Hindlimb muscle (tissue), 1 donor: ENCODE results near the gene EI24. TPM values are rescaled to one million over a fixed set of nuclear protein-coding genes. Genes with fewer than 3 reads are reported as not detected.

ENCODE experiments used
- DNase-seq: peaks from one replicate; pipeline ENCODE4 v3.0.0-alpha.2; 2013
- polyA plus RNA-seq: library from polyadenylated mRNA; unstranded; fragments of 120-200 nt; gene quantifications from one replicate; pipeline ENCODE4 v1.2.1, GENCODE V29; 2013; ENCODE audit not compliant: insufficient read length

EI24 gene
- polyA plus RNA-seq, 1 donor = 56.3 TPM

DNA sequence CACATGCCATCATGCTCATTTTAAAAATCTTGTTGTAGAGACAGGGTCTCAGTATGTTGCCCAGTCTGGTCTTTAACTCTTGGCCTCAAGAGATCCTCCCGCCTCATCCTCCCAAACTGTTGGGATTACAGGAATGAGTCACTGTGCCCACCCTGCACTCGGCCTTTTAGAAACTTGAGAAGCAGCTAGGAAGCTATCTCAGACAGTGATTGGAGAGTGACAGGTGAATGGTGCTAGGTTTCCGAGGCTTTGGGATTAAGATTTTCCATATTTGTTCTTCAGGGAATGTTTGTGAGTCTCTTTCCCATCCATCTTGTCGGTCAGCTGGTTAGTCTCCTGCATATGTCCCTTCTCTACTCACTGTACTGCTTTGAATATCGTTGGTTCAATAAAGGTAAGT, 10.5 kb downstream of the EI24 start:
- no peak for DNase-seq

DNA sequence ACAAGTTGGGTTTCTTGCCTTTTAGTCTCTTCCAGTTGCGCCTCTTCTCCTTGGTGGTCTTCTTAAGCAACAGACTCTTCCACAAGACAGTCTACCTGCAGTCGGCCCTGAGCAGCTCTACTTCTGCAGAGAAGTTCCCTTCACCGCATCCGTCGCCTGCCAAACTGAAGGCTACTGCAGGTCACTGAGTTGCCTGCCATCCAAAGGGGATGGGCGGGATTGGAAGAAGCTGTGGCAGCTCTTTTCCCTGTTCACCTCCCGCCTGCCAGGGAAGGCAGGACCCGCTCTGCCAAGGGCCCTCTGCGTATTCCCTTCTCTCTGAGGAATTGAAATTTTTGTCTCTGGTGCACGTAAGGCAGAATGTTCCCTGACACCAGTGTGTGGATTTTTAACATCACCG, 14.2 kb downstream of the EI24 start:
- no peak for DNase-seq

DNA sequence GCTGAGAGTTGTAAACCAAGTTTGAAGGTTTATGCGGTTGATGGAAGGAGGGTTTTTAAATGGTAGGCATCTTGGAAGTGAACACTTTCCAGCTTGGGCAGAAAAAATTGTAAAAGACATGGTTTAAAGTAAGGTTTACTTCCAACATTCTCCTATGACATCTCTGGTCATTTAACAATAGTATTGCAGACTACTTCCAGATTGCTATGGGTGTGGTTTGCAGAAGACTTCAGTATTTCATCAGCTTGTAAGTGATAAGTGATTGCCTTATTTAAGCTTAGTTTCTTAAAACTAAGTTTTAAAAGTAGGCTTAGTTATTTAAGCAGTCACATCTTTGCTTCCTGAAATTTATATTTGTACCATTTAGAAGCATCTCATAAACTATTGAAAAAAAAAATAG, 16.2 kb downstream of the EI24 start:
- no peak for DNase-seq

DNA sequence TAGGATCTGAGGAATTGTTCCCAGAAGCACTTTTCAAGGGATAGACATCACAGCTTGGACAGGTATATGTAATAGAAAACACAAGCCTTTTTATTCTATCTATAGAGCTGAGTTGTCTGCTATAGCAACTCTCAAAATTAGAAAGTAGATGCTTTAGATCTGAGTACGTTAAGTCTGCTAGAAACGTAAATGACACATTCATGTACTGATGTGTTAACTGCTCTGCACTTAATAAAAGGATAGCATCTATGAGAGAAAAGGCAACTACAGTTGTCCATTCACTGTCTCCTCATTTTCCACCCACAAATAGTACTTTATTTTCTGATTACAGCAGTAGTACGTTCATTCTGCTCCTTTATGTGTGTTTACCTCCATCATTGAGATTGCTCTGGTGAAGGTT, 17.3 kb downstream of the EI24 start:
- no peak for DNase-seq

DNA sequence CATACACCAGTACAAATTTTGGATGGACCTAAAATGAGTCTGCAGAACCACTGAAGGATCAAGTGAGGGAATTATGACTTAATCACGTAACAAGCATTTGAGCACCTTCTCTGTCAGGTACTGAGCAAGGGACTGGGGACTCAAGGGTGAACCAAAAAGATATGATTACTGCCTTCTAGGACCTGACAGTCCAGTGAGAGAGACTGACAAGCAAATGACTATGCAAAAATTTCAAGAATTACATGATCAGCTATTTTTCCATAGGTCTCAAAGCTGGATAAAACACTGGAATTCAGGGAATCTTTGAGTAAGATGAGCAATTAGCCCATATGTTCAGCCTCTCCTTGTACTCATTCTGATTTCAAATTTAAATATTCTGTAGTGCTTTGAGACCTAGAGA, 18.2 kb downstream of the EI24 start:
- DNase-seq = no peak

DNA sequence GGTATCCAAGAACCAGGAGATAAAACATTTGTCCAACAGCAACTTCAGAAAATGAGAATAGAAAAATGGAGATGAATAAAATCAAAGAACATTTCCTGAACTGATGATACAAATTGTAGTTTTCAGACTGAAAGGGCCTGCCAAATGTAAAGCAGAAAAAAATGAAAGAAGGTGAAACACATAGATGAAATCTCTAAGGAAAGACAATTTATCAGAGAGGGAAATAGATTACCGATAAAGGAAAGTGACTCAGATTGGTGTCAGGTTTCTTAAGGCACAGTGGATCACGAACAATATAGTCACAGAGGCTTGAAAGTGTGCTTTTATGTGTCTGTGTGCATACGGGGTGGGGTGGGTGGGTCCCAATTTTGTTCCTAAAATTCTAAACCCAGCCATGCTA, 19.2 kb downstream of the EI24 start:
- DNase-seq = no peak

DNA sequence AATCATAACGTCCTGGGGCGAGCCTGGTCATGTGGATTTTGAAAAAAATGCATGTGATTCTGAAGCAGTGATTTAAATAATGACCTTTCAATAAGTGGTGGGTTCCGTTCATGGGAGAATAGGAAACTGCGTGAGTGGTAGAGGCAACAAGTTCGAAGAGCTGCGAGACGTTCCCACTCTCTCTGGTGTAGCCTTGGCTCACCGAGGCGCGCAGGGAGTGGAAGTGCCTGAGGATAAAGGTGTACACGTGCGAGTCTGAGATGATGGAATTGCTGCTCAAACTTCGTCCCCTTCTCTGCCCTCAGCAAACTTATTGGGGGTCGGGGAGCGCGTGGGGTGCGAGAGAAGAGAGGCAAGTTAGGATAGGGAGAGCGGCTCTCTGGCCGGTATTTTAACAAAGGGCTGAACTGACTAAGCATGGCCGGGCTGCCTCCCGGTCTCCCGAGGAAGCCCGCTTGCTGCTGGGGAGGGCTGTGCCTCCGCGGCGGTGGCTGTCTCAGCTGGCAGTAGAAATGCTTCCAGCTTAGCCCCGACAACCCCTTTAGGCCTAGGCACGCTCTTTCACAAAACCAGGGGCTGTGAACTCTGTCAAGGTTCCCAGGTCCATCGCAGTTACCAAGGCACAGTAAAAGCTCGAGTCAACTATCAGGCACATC, 22.5 kb downstream of the EI24 start:
- DNase-seq = no peak

DNA sequence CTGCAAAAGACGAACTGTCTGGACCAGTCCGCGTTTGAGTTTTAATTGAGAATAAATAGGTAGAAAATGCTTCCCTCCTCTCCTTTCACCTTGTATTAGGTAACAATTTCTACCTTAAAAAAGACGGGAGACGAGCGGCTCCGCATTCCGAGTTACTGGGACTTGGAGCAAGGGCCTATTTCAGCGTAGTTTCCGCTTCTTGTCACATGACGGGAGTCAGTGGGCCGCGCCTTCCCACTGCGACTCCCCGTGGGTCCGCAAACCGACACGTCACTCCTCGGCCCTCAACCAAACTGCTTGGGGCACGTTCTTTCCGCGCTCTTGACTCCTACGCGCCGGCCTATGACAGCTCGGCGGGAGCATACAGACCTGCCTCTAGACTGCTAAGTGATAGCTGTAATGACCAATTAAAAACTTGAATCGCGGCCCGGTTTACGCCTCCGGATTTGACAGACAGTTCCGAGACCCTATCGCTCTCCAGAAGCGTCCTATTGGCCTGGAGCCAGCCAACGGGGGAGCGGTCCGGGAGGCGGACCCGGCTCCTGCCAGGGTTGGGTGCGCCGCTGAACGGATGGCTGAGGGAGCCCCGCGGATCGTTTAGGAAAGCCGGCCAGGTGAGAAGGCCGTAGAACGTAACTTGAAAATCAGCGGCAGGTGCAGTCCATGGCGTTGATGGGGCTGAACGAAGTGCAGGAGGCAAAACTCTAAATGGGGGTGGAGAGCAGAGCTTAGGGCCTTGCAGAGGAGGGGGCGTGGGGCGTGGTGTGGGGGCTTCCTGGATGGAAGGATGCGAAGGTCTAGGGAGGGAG, 23.2 kb downstream of the EI24 start, which contains the start of gene STT3A:
TSS of gene STT3A (plus strand) at position 548 of the 809 bp plus-strand sequence. CDS start 3,064 bp downstream, outside the sequence.
- DNase-seq = peak; percentile 100

DNA sequence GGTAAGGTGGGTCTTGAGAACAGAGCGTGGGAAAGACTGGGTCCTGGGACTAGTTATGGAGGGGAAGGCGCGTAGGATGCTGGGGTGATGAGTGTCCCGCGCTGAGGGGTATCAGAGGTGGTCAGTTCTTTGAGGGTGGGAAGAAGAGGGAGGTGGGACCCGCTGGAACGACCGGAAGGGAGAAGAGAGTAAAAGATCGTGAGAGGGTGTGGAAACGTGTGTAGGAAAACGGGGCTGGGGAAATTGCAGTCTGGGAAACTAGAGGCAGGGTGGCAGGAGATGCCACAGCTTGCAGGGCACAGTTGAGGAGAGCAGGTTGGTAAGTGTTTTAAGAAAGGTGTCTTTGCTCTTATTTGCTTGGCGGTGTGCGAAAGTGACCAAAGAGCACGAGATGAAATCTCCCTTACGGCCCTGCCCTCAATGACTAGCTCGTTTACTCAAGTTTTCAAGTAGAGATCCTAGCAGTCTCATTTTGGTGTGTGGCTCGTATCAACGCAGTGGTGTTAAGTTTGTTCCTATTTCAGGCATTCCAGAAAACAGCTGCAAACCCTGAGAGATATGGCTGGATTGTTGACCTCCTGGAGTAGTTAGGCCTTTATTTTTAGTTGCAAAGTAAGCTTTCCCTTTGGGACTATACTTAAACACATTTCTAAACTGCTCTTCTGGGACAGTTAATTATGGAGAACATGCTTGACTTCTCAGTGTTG, 24.0 kb downstream of the EI24 start:
- DNase-seq = no peak

DNA sequence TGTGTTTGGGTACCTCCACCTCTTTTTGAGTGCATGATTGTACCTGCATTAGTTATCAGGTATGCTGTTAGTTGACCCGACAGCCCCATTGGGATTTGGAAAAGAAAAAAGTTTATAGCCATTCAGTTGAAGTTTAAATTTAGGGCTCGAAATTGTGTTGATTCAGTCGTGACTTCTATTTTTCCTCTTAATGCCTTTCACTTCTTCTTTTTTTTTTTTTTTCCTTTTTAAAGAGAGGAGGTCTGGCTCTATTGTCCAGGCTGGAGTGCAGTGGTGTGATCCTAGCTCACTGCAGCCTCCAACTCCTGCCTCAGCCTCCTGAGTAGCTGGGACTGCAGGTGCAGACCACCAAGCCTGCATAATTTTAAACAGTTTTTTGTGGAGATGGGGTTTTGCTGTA, 25.7 kb downstream of the EI24 start:
- DNase-seq = no peak

DNA sequence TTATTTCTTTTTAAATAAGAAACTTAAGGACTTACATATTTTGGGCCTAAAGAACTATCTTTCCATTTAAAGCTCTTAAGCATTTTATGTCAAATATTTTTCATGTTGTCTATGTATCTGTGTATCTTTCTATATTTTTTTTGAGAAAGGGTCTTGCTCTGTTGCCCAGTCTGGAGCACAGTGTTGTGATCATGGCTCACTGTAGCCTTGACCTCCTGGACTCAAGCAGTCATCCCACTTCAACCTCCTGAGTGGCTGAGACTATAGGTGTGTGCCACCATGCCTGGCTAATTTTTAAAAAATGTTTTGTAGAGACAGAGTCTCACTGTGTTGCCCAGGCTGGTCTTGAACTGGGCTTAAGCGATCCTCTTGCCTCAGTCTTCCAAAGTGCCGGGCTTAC, 31.4 kb downstream of the EI24 start:
- DNase-seq = no peak

DNA sequence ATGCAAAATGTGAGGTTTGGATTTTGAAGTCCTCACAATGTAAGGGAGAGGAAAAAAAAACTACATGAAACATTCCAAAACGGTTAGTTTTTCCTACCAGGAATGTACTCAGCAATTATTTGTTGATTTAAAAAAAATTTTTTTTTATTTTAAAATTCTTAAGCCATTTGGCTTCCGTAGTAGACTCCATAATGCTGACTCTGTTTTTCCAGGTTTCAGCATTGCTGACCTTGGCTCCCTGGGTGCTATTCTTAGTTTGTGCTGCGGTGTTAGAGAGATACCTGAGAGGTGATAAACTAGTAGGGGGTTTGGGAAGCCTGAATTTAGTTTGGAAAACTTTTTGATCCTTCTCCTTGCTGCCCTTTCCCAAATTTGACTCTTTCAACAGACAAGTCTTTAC, 33.9 kb downstream of the EI24 start:
- DNase-seq = no peak

DNA sequence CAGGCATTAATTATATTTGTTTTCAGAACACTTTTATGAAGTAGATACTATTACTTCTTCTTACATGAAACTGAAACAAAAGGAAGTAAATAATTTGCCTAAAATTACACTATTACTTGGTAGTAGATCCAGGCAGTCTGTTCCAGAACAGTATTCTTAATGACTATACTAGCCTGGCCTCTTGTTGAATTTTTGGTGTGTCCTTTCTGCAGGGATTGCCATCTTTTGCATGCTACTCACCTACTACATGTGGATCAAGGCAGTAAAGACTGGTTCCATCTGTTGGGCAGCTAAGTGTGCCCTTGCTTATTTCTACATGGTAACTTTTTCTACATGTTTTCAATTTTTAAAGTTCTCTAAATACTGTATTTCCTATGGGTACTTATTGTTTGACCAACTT, 36.1 kb downstream of the EI24 start:
- DNase-seq = no peak

DNA sequence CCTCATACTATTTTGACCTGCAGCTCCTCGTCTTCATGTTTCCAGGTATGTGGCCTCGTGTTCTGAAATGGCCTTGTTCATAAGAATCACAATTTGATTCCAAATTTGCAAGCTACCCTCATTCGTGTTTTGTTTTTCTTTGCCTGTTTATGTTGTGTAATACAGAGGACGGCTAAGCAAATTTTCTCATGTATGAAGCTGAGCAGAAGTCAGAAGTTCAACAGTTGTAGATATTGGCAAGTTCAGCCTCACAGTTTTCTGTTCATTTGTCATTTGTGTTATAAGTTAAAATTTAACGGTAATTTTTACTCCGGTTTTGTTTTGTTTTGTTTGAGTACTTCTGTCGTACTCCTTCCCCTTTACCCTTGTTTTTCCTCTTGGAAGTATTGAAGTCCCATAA, 40.3 kb downstream of the EI24 start:
- DNase-seq = no peak

DNA sequence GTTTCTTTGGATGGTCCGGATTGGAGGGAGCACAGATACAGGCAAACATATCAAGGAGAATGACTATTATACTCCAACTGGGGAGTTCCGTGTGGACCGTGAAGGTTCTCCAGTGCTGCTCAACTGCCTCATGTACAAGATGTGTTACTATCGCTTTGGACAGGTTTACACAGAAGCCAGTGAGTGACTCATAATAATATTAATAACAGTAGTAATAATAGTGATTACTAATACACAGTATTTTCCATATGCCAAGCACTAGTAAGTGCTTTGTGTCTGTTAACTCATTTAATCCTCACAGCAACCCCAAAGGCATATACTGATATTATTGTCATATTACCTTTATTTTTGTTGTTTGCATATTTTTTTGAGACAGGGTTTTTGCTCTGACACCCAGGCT, 49.1 kb downstream of the EI24 start:
- no peak for DNase-seq

DNA sequence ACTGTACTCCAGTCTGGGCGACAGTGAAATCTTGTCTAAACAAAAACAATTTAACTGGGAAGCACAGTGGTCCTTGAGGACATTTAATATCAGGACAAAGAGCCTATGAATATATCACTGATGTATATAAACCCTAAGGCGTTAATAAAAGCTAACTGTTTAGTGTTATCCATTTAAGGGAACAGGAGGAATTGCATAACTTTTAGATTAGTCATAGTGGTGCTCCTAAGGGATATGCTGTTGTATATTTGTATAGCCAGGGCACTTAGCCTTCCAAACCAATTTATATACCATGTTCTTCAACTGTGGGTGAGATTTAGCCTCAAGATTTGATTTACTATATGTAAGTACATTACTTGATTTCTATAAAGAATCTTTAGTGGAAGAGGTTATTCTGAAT, 52.7 kb downstream of the EI24 start:
- no peak for DNase-seq

DNA sequence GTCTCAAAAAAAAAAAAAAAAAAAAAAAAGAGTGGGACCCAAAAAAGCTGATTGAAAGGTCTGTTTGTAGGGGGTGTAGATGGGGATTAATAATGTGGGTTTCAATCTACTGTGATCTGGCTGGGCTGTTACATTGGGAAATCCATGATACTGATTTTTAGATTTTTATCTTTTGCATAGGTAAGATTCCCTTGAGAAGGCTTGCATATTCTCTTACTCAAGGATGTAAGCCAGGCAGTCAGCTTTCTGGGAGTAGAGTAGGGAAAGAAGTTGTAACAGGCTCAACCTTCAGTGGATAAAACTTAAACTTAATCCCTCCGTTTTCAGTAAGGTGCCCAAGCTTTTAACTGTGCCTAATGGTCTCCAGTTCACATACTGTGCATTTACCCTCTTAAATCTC, 53.8 kb downstream of the EI24 start:
- no peak for DNase-seq

DNA sequence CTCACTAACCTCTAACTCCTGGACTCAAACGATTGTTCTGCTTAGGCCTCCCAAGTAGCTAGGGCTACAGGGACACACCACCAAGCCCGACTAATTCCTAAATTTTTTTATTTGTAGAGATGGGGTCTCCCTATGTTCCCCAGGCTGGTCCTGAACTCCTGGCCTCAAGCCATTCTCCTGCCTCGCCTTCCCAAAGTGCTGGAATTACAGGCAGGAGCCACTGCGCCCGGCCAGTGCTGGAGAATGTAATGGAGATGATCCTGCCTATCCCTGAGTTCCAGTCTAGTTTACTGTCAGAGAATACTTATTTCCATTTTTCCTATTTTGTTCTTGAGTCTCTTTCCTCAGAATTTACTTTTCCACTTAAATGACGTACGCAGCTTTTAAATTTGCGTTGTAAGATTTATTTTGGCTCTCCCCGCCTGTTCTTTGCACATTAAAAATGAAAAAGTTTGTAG, 55.5 kb downstream of the EI24 start, which contains the start of gene CHEK1:
TSS of gene CHEK1 (plus strand) at position 408 of the 458 bp plus-strand sequence. CDS start 1,606 bp downstream, outside the sequence.
- no peak for DNase-seq

DNA sequence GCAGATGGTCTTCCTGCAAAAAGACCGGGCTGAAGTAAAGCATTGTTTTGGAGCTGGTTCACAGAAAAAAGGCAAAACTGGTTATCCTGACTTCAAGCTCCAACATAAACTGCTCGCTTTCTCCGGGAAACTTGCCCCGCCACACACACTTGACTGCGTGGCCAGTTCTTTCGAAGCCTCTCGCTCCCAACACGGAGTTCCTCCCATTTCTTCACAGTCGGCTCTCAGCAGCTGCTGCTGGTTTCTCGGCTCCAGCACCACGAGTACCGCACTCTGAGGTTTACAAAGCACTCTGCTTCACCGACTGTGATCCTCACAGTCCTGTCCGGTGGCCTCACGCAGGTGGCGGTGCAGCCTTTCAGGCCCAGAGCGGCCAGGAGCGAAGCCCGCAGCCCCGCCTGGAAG, 56.0 kb downstream of the EI24 start:
- no peak for DNase-seq

DNA sequence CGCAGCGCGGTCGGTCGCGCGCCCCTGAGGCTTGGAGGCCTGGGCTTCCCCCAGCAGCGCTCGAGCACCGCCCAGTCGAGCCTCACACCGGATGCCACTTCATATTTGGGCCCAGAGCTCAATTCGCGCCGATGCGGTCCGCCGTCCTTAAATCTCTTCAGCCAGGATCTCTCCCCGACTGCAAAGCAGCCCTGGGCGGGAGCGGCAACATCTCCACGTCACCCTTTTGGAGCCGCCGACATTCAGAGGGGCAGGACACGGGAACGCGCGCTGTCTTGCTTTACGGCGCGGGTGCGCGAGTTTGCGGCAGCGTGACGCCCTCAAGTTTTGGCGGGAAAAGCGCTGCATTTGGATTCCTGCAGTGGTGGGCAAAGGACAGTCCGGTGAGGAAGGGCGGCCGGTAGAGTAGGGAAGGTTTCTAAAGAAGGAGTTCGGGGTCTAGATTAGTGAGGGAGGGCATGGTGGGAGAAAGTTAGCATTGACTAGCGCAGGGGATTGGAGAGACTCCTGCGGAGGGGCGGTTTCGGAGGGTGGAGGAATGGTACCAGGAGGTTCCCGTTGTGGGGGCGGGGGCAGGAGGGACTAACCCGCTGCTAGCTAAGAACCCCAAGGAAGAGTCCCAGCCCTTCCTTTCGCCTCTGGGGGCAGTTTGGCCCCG, 56.5 kb downstream of the EI24 start:
- peak; percentile 92 for DNase-seq

DNA sequence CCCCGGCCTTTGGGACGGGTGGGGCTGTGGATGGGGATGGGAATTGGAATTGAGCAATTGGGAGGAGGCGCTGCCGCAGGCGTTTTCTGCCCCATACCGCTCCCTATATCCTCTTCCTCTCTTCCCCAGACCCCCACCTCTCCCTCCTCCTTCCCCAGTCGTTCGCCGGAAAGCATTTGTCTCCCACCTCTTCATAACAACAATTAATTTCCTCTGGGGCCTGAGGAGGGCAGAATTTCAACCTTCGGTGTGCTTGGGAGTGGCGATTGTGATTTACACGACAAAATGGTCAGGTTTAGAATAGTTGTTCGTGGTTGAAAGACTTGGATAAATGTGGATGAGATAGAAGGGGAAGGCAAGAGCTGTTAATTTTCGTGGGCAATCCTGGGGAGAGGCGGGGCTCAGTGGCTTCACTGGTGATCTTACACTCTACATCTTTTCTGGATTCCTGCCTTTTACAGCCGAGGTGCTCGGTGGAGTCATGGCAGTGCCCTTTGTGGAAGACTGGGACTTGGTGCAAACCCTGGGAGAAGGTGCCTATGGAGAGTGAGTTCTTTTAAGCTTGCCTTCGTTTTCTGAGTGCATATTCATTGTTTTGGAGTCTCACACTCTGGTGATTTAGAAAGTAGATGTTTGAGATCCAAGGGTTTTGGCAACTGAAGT, 57.1 kb downstream of the EI24 start:
- DNase-seq = no peak

DNA sequence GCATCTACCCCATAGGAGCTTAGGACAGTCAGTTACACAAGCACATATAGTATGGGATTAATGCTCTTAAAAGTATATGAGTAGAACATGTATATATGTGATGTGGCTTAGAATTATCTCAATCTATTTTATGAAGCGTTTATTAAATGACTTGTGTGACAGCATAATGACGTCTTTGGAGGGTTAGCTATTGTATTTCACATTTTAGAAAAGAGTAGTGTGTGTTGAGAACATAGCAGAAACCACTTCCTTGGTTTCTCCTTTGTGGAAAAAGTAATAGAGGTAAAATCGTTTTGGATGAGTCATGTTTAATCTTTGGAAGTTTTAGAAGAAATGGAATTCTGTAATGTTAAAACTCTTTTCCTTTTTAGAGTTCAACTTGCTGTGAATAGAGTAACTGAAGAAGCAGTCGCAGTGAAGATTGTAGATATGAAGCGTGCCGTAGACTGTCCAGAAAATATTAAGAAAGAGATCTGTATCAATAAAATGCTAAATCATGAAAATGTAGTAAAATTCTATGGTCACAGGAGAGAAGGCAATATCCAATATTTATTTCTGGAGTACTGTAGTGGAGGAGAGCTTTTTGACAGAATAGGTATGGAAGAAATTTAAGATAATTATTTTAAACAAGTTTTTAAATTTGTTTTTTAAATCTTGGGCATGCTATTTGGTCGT, 58.1 kb downstream of the EI24 start:
- no peak for DNase-seq
